ENCODE results near the gene C1orf198. TPM values are rescaled to one million over a fixed set of nuclear protein-coding genes. Genes with fewer than 3 reads are reported as not detected.

The C1orf198 gene
- total RNA-seq, 4 donors from 2014 or later: 87.8 to 142 (median 124) TPM

DNA sequence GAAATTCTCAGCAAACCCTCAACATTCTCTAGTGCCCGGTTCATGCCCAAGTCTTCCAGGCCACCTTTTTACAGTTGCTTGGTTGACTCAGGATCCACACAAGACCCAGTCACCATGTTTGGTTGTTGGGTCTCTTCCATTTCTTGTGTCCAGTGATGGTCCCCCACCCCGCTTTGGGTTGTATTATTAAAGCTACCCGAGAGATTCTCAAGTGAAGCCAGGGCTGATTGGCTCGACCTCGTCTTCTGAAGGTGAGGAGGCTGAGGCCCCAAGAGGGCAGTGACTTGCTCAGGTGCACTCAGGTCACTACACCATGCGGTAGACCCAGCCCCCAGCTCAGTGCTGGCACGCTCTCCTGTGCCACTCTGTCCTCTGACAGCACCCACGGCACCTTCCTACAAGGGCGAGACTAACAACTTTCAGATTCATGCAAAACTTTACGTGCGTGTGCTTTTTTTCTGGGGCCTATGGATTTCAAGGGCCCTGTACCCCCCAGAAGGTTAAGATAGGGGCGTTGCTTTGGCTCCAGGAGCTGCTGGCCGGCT lies 70.9 kb downstream of the C1orf198 start:
- no peak for DNase-seq
- TF ChIP-seq POLR2A (IDR thresholded peaks at IDR 0.05): no peak
- TF ChIP-seq, protein P1, sequence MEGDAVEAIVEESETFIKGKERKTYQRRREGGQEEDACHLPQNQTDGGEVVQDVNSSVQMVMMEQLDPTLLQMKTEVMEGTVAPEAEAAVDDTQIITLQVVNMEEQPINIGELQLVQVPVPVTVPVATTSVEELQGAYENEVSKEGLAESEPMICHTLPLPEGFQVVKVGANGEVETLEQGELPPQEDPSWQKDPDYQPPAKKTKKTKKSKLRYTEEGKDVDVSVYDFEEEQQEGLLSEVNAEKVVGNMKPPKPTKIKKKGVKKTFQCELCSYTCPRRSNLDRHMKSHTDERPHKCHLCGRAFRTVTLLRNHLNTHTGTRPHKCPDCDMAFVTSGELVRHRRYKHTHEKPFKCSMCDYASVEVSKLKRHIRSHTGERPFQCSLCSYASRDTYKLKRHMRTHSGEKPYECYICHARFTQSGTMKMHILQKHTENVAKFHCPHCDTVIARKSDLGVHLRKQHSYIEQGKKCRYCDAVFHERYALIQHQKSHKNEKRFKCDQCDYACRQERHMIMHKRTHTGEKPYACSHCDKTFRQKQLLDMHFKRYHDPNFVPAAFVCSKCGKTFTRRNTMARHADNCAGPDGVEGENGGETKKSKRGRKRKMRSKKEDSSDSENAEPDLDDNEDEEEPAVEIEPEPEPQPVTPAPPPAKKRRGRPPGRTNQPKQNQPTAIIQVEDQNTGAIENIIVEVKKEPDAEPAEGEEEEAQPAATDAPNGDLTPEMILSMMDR (IDR thresholded peaks at IDR 0.05): no peak
- H3K27me3 ChIP-seq: no peaks in the 10 kb centered on the region
- intact Hi-C loops (cut with DNase I): loop anchor here (5.0 kb wide), 3 partner anchors 120 to 420 kb away; partner anchors contain the start of genes ARV1 and TTC13
- no peaks in the 10 kb centered on the region for H3K36me3 ChIP-seq
- H3K27ac ChIP-seq: no peak overlapping the region
- no peak overlapping the region for H3K4me3 ChIP-seq (replicated peaks in 1 of 3)
- H3K9me3 ChIP-seq: no peaks in the 10 kb centered on the region
- H3K4me1 ChIP-seq: peaks cover 8 to 14% of the 10 kb centered on the region in 2 donors
- 73 to 79% methylated on average over 13 of the region's 13 CpGs for WGBS, 2 donors

DNA sequence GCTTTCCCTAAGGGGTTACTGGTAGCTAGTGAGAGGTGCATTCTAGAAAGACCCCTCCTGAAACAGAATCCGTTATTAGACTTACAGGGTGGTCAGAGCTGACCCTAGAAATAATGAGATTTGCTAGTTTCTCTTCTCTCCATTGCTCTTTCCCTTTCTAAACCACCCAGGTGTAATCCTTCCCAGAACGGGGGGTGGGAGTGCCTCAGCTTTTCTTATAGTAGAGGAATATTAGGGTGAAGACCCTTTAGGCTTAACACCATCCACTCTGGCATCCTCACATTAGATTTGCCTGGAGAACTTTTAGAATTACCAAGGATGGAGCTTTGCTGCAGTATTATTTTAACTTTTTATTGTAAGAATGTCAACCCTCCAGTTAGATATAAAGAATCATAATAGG lies 71.7 kb downstream of the C1orf198 start:
- Histone ChIP-seq H3K4me1 (peaks cover 8 to 12% of the 10 kb centered on the region in 2 donors), H3K27me3 (no peaks in the 10 kb centered on the region), H3K36me3 (no peaks in the 10 kb centered on the region), H3K27ac (no peak overlapping the region), H3K4me3 (replicated peaks in 1 of 3) (no peak overlapping the region), H3K9me3 (no peaks in the 10 kb centered on the region)
- intact Hi-C loops (cut with DNase I): loop anchor here (5.0 kb wide), 3 partner anchors 121 to 421 kb away; partner anchors contain the start of genes ARV1 and TTC13
- WGBS, 2 donors: 60 to 71% methylated on average over 2 of the region's 2 CpGs
- no peak for DNase-seq
- TF ChIP-seq, protein P1 (IDR thresholded peaks at IDR 0.05): no peak
- no peak for TF ChIP-seq POLR2A (IDR thresholded peaks at IDR 0.05)

DNA sequence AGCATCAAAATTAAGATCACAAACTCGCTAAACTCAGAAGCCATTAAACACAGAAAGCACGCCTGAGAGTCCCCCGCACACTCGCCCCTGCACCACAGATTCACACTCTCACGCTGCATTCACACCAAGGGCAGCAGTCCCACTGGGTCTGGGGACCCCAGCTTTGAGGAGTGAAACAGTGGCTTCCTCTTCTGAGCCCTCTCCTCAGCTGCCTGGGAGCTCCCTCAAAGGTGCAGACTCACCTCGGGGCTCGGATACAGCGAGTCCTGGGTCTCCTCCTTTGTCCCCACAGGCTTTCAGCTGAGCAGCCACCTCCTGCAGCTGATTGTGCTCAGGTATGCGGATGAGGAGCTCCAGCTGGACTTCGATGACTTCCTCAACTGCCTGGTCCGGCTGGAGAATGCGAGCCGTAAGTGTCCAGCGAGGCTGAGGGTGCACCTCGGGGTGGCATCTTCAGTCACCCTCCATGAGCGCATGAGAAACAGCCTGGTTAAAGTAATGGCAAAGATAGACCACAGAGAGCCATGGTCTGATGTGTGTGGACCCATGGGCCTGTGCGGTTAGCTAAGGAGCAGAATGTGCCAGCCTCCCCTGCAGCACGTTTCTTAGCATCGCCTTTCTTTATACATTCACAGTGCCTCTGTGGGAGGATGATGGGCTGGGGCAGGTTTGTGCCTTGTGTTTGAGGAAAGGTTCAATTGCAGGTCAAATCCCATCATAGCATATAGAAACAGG lies 73.3 kb downstream of the C1orf198 start:
- no peaks in the 10 kb centered on the region for H3K36me3 ChIP-seq
- H3K4me3 ChIP-seq (replicated peaks in 1 of 3): no peak overlapping the region
- no peak overlapping the region for H3K27ac ChIP-seq
- H3K27me3 ChIP-seq: no peaks in the 10 kb centered on the region
- WGBS, 2 donors: 82 to 86% methylated on average over 18 to 19 of the region's 19 CpGs
- no peaks in the 10 kb centered on the region for H3K4me1 ChIP-seq
- intact Hi-C loops (cut with DNase I): loop anchor here (5.0 kb wide), 3 partner anchors 122 to 422 kb away; partner anchors contain the start of genes ARV1 and TTC13
- DNase-seq: no peak
- TF ChIP-seq, protein P1 (IDR thresholded peaks at IDR 0.05): no peak
- TF ChIP-seq POLR2A (IDR thresholded peaks at IDR 0.05): no peak
- no peaks in the 10 kb centered on the region for H3K9me3 ChIP-seq

DNA sequence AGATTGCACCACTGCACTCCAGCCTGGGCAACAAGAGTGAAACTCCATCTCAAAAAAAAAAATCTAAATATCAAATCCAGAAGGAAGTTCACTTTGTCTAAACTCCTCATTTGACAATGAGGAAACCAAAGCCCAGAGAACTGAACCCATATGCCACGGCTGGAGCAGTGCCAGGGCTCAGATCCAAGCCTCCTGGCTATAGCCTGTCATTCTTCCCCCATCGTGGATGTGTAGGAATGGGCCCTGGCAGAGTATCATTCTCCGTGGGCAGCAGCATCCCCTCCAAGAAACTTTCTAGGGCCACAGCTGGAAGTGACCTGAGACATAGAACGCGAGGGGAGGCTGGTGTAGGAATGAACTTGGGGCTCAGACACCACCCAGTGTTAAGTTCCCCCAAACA lies 73.9 kb downstream of the C1orf198 start:
- intact Hi-C loops (cut with DNase I): no loop called here
- no peak overlapping the region for H3K27ac ChIP-seq
- no peaks in the 10 kb centered on the region for H3K36me3 ChIP-seq
- no peak overlapping the region for H3K4me3 ChIP-seq (replicated peaks in 1 of 3)
- no peaks in the 10 kb centered on the region for H3K9me3 ChIP-seq
- TF ChIP-seq, protein P1 (IDR thresholded peaks at IDR 0.05): no peak
- no peak for TF ChIP-seq POLR2A (IDR thresholded peaks at IDR 0.05)
- 48 to 65% methylated on average over 5 of the region's 5 CpGs for WGBS, 2 donors
- DNase-seq: no peak
- no peaks in the 10 kb centered on the region for H3K27me3 ChIP-seq
- no peaks in the 10 kb centered on the region for H3K4me1 ChIP-seq

DNA sequence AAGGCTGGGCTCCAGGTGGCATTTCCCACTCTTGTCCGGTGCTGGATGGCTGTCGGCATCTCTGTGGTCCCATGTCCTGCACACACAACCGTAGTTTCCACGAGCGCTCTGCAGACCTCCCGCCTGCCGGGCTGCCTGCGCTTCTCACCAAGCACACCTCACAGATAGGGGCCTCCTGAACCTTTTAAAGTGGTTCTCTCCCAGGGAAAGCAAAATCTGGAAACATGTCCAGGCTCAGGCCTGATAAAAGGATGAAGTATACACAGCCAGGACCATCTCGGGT lies 74.9 kb downstream of the C1orf198 start:
- intact Hi-C loops (cut with DNase I): no loop called here
- no peaks in the 10 kb centered on the region for H3K36me3 ChIP-seq
- no peak for DNase-seq
- no peaks in the 10 kb centered on the region for H3K9me3 ChIP-seq
- H3K4me3 ChIP-seq (replicated peaks in 1 of 3): no peak overlapping the region
- WGBS, 2 donors: 85 to 98% methylated on average over 9 of the region's 9 CpGs
- H3K4me1 ChIP-seq: no peaks in the 10 kb centered on the region
- no peaks in the 10 kb centered on the region for H3K27me3 ChIP-seq
- no peak for TF ChIP-seq POLR2A (IDR thresholded peaks at IDR 0.05)
- TF ChIP-seq, protein P1 (IDR thresholded peaks at IDR 0.05): no peak
- no peak overlapping the region for H3K27ac ChIP-seq

Measured in thyroid gland (tissue), 4 donors.